ENCODE results near the gene LUM.

DNA sequence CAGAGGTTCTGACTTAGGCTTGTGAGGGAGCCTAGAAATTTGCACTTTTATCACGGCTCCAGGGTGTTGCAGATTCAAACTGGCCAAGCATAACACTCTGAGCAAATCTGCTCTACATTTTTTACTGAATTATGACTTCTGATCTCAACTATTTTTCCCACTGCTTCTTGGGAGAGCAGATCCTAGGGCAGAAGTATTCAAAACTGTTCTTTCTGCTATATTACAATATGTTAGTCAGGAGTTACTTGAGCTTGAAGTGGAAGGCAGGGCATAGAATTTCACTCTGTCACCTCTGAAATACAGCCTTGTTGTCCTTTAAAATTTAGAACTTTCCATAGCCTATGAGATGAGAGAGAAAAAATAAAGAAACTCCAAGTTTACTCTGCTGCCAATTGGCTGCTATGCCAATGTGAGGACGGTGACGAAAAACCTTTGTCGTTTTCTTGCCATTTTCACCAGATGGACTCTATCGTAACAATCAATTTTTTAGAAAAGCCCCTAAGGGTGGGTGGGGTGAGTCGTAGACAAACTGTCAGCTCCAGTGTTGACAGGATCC lies 37.1 kb downstream of the LUM start:
- TF ChIP-seq, protein P1, sequence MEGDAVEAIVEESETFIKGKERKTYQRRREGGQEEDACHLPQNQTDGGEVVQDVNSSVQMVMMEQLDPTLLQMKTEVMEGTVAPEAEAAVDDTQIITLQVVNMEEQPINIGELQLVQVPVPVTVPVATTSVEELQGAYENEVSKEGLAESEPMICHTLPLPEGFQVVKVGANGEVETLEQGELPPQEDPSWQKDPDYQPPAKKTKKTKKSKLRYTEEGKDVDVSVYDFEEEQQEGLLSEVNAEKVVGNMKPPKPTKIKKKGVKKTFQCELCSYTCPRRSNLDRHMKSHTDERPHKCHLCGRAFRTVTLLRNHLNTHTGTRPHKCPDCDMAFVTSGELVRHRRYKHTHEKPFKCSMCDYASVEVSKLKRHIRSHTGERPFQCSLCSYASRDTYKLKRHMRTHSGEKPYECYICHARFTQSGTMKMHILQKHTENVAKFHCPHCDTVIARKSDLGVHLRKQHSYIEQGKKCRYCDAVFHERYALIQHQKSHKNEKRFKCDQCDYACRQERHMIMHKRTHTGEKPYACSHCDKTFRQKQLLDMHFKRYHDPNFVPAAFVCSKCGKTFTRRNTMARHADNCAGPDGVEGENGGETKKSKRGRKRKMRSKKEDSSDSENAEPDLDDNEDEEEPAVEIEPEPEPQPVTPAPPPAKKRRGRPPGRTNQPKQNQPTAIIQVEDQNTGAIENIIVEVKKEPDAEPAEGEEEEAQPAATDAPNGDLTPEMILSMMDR (IDR thresholded peaks at IDR 0.05): no peak
- no peak for TF ChIP-seq POLR2A (IDR thresholded peaks at IDR 0.05)
